ENCODE measurements around the gene TMEM182. TPM values are rescaled to one million over a fixed set of nuclear protein-coding genes. Genes with fewer than 3 reads are reported as not detected.

TMEM182 gene
- total RNA-seq (1 to 10 TPM; 2.0 to 2.7 TPM), total RNA-seq (0.79 to 6.9 (median 3.4) reads per million in 172 experiments)
- polyA plus RNA-seq (2013, experiment 1 of 2), result 3.9 TPM
- 7.6 TPM for polyA plus RNA-seq (2013, experiment 2 of 2)

DNA sequence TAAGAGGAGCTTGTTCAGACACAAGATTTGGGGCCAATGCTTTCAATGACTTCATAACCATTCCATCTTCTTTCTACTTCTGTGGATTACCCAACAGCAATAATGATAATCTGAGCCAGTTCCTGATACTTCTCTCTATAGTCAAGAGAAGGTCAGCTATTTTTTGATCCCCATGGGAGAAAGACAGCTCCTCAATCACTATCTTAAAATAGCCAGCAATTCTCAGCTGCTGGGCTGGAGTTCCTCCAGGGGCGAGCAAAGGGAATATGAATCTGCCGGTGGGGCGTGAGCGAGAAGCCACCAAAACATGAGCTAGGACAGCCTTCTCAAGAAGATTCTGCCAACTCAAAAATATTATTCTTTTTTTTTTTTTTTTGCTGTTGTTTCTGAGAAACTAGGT lies at the start of gene TMEM182:
Gene TMEM182 (plus strand): TSS at position 269 of the 400 bp plus-strand sequence. CDS start 187 bp downstream, outside the sequence.
- peaks cover 29% of the 10 kb centered on the region for H3K36me3 Mint-ChIP-seq (ENCODE audit: low read depth)
- no peak for TF ChIP-seq CTCF (IDR thresholded peaks at IDR 0.05)
- Histone ChIP-seq H3K36me3 (ENCODE audit: insufficient read depth, low read length) (no peaks in the 10 kb centered on the region), H3K4me1 (ENCODE audit: insufficient read depth, low read length) (no peaks in the 10 kb centered on the region), H3K27ac (ENCODE audit: low read depth in 1 of 2, low read length in 2 of 2) (no peak within 1 kb of the TSS), H3K4me3 (ENCODE audit: low read length) (no peak within 1 kb of the TSS), H3K9me3 (ENCODE audit: control insufficient read depth in 1 of 2, insufficient read depth in 1 of 2, low read length in 2 of 2) (no peaks in the 10 kb centered on the region), H3K27me3 (ENCODE audit: control insufficient read depth in 1 of 2, insufficient read depth in 2 of 2, low read length in 2 of 2) (no peaks in the 10 kb centered on the region)
- ATAC-seq (ENCODE audit: poor library complexity) (no peak), DNase-seq (no peak)
- intact Hi-C loops (cut with DNase I, micrococcal nuclease), result no loop called here
- no peak within 1 kb of the TSS for H3K27ac Mint-ChIP-seq
- ChIA-PET POLR2A (interaction anchor here (1.0 kb wide), 1 partner anchor 25 kb away, joined by 3 read pairs; a partner anchor contains a TSS), CTCF (interaction anchor here (2.0 kb wide), 1 partner anchor 8 kb away, joined by 5 read pairs; no protein-coding TSS in a partner anchor)
- no peaks in the 10 kb centered on the region for H3K9me3 Mint-ChIP-seq
- no peak within 1 kb of the TSS for H3K4me3 Mint-ChIP-seq
- H3K4me1 Mint-ChIP-seq (ENCODE audit: low read depth), result no peaks in the 10 kb centered on the region
- no peaks in the 10 kb centered on the region for H3K27me3 Mint-ChIP-seq

- no peaks in the 10 kb centered on the region for H3K27me3 ChIP-seq (ENCODE audit: control insufficient read depth in 1 of 2, insufficient read depth in 2 of 2, low read length in 2 of 2)
- peaks cover 47% of the 10 kb centered on the region for H3K36me3 ChIP-seq (ENCODE audit: insufficient read depth, low read length)
- no peak overlapping the region for H3K27ac ChIP-seq (ENCODE audit: low read depth in 1 of 2, low read length in 2 of 2)
- Mint-ChIP-seq H3K27me3 (no peaks in the 10 kb centered on the region), H3K36me3 (ENCODE audit: low read depth) (peaks cover 48% of the 10 kb centered on the region), H3K9me3 (no peaks in the 10 kb centered on the region), H3K27ac (no peak overlapping the region), H3K4me3 (no peak overlapping the region), H3K4me1 (ENCODE audit: low read depth) (no peaks in the 10 kb centered on the region)
- POLR2A ChIA-PET, result no interaction called here
- CTCF ChIA-PET, result no interaction called here
- peaks cover 0 to 4% of the 10 kb centered on the region in 2 experiments for H3K9me3 ChIP-seq (ENCODE audit: control insufficient read depth in 1 of 2, insufficient read depth in 1 of 2, low read length in 2 of 2)
- DNase-seq (no peak), ATAC-seq (ENCODE audit: poor library complexity) (no peak)
- no peak for TF ChIP-seq CTCF (IDR thresholded peaks at IDR 0.05)
- no peak overlapping the region for H3K4me3 ChIP-seq (ENCODE audit: low read length)
- H3K4me1 ChIP-seq (ENCODE audit: insufficient read depth, low read length), result no peaks in the 10 kb centered on the region
- intact Hi-C loops (cut with DNase I, micrococcal nuclease), result no loop called here
Observed at GRCh38 chr2:102717308-102718018, 44.4 kb upstream of the TMEM182 start.

GRCh38 chr2:102718387-102719316 lies 43.2 kb upstream of the TMEM182 start:
- H3K36me3 Mint-ChIP-seq (ENCODE audit: low read depth), result peaks cover 60% of the 10 kb centered on the region
- intact Hi-C loops (cut with DNase I, micrococcal nuclease), result no loop called here
- no peak for ATAC-seq (ENCODE audit: poor library complexity)
- H3K27ac ChIP-seq (ENCODE audit: low read depth in 1 of 2, low read length in 2 of 2), result no peak overlapping the region
- H3K36me3 ChIP-seq (ENCODE audit: insufficient read depth, low read length), result peaks cover 58% of the 10 kb centered on the region
- CTCF ChIA-PET, result no interaction called here
- H3K27ac Mint-ChIP-seq, result no peak overlapping the region
- no peak for DNase-seq
- H3K27me3 Mint-ChIP-seq, result no peaks in the 10 kb centered on the region
- no peak overlapping the region for H3K4me3 Mint-ChIP-seq
- no peak overlapping the region for H3K4me3 ChIP-seq (ENCODE audit: low read length)
- peaks cover 0 to 4% of the 10 kb centered on the region in 2 experiments for H3K9me3 ChIP-seq (ENCODE audit: control insufficient read depth in 1 of 2, insufficient read depth in 1 of 2, low read length in 2 of 2)
- POLR2A ChIA-PET, result no interaction called here
- no peaks in the 10 kb centered on the region for H3K27me3 ChIP-seq (ENCODE audit: control insufficient read depth in 1 of 2, insufficient read depth in 2 of 2, low read length in 2 of 2)
- no peak for TF ChIP-seq CTCF (IDR thresholded peaks at IDR 0.05)
- no peaks in the 10 kb centered on the region for H3K4me1 Mint-ChIP-seq (ENCODE audit: low read depth)
- H3K9me3 Mint-ChIP-seq, result no peaks in the 10 kb centered on the region
- no peaks in the 10 kb centered on the region for H3K4me1 ChIP-seq (ENCODE audit: insufficient read depth, low read length)

Data from CD4-positive, alpha-beta T cell (primary cell).